ENCODE measurements around the gene OXGR1.
"Not testable (repeated sequence)": the region's sequence is repeated elsewhere in the genome, so short reads cannot be mapped to it uniquely, and the experiment has no call there.

The OXGR1 gene

DNA sequence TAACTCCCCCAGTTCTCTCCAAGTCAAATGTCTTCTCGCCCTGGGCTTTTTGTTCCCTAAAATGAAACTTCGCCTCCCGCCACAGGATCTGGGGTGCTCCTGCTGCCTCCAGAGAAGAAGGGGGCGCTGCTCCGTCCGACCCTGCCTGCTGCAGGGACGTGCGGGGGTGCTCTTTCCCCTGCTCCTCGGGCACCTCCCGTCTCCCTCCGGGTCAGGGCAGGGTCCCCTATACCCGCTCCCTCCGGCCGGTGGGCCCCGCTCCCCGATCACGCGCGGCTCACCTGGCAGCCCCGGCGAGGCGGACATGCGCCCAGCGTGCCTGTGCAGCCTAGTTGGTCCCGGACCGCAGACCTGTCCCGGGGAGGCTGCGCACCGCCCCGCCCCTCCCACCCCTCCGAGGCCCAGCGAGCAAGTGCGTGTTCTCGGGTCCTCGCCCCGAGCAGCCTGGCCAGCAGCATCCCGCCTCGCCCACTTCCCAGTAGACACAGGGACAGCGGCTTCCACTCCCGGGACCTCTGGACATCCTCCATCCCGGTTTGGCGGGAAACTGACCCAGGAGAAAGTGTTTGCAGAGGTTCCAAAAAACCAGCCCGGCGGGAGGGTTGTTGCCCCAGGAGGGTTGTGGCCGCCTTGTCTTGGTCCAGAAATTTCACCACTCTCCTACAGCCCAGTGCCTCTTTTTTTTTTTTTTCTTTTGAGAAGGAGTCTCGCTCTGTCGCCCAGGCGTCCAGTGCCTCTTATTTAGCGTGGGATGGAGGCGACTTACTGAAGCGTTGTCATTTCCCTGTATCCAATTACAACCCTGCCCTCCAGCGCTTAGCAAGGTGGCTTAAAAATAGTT lies at the start of gene OXGR1:
OXGR1 (minus strand) TSS at position 460 of the 841 bp plus-strand sequence. CDS start 6,717 bp downstream, outside the sequence.
- peak within 1 kb of the TSS; percentile 56 for H3K4me3 ChIP-seq (ENCODE audit: low read depth, low read length)
- DNase-seq (ENCODE audit: low read depth), result no peak

GRCh38 chr13:97043302-97043701 lies 49.0 kb upstream of the OXGR1 start:
- peak; percentile 81 for DNase-seq (ENCODE audit: low read depth)

GRCh38 chr13:97030705-97031452 lies 36.6 kb upstream of the OXGR1 start:
- DNase-seq (ENCODE audit: low read depth), result no peak
- H3K4me3 ChIP-seq (ENCODE audit: low read depth, low read length), result no peak overlapping the region

More at GRCh38 chr13:97043302-97043701, 49.0 kb upstream of the OXGR1 start:
- H3K4me3 ChIP-seq (ENCODE audit: low read depth, low read length), result no peak overlapping the region

GRCh38 chr13:97028441-97029299 lies 34.4 kb upstream of the OXGR1 start:
- H3K4me3 ChIP-seq (ENCODE audit: low read depth, low read length), result no peak overlapping the region
- DNase-seq (ENCODE audit: low read depth), result no peak

GRCh38 chr13:97027162-97027554 lies 32.9 kb upstream of the OXGR1 start:
- no peak for DNase-seq (ENCODE audit: low read depth)
- H3K4me3 ChIP-seq (ENCODE audit: low read depth, low read length), result no peak overlapping the region

DNA sequence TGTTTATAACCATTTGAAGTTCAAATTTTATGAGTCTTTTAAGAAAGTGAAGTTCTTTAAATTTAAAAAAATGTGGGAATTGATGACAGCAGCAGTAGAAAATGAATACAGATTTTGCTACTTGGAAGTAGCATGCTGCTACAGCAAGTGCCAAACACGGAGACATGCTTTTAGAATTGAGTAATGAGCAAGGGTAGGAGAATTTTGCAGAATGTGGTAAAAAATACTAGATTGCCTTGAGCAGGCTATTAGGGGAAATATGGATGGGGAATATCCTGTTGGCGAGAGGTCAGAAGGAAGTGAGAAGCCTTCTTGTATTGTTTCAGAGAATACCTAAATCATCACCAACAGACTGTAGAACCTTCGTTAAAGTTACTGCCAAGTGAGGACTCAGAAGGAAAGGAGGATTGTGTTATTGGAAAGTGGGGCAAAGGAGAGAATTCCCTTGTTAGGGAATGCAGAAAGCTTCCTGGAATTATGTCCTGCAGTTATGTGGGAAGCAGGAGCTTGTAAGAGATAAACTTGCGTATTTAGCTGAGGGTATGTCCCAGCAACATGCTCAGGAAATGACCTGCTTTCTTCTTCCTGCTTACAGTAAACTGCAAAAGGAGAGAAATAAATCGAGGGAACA lies 32.4 kb upstream of the OXGR1 start:
- no peak for DNase-seq (ENCODE audit: low read depth)
- H3K4me3 ChIP-seq (ENCODE audit: low read depth, low read length), result no peak overlapping the region

DNA sequence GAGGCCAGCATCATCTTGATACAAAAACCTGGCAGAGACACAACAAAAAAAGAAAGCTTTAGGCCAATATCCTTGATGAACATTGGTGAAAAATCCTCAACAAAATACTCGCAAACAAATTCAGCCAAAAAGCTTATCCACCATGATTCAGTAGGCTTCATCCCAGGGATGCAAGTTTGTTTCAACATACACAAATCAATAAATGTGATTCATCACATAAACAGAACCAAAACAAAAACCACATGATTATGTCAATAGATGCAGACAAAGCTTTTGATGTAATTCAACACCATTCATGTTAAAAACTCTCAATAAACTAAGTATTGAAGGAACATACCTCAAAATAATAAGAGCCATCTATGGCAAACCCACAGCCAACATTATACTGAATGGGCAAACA lies 29.5 kb upstream of the OXGR1 start:
- not testable (repeated sequence) for H3K4me3 ChIP-seq (ENCODE audit: low read depth, low read length); DNase-seq (ENCODE audit: low read depth)

DNA sequence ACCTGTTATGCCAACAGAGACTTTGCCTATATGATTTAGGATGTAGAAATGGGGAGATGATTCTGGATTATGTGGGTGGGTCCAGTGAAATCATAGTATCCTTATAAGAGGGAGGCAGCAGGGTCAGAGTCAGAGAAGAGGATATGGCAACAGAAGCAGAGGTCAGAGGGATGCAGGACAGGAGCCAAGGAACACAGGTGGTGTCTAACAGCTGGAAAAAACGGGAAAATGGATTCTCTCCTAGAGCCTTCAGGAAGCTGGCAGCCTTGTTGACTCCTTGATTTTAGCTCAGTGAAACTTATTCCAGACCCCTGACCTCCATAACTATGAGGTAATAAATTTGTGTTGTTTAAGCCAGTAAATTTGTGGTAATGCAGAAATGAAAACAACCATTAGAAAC lies 28.8 kb upstream of the OXGR1 start:
- no peak overlapping the region for H3K4me3 ChIP-seq (ENCODE audit: low read depth, low read length)
- DNase-seq (ENCODE audit: low read depth), result no peak

DNA sequence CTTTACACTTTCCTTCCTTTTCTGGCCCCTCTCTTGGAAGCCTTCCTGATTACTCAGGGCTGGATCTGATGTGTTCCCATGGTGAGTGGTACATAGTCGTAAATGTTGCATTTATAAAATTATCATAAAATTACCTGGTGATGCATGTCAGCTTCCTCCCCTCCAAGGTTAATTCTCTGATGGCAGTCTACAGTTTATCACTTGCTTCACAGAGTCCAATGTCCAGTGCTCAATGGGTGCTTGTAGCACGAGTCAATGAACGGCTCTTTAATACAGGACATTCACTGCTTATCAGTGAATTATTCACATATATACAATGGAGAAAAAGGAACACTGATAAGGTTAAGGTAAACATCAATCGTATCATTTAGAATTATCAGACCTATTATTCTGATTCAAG lies 27.0 kb upstream of the OXGR1 start:
- DNase-seq (ENCODE audit: low read depth), result no peak
- H3K4me3 ChIP-seq (ENCODE audit: low read depth, low read length), result no peak overlapping the region

- no peak for DNase-seq (ENCODE audit: low read depth)
These were observed 26.5 kb upstream of the OXGR1 start for GRCh38 chr13:97020689-97021240.

GRCh38 chr13:97020194-97020593 lies 25.9 kb upstream of the OXGR1 start:
- no peak for DNase-seq (ENCODE audit: low read depth)
- no peak overlapping the region for H3K4me3 ChIP-seq (ENCODE audit: low read depth, low read length)

More at GRCh38 chr13:97020689-97021240, 26.5 kb upstream of the OXGR1 start:
- H3K4me3 ChIP-seq (ENCODE audit: low read depth, low read length), result no peak overlapping the region

DNA sequence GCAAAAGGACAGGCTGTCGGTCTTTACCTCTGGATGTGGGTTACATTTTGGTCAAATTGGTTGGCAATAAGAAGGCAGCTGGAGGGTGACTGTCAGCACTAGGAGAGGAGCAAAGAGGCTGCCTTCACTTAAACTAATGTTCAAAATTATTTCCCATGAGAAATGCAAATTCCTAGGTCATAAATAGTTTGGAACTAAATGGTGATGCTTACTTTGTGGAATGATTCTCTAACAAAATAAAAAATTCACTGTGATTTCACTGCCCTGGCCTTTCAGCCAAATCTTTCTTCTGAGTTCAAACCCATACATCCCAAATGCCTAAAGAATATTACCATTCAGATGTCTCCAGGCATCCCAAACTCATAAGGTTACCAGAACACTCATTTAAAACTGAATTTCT lies 25.0 kb upstream of the OXGR1 start:
- DNase-seq (ENCODE audit: low read depth), result no peak
- H3K4me3 ChIP-seq (ENCODE audit: low read depth, low read length), result no peak overlapping the region

- peak overlapping the region; percentile 26 for H3K4me3 ChIP-seq (ENCODE audit: low read depth, low read length)
- DNase-seq (ENCODE audit: low read depth), result no peak
These were observed 23.9 kb upstream of the OXGR1 start for GRCh38 chr13:97018029-97018819.

- H3K4me3 ChIP-seq (ENCODE audit: low read depth, low read length), result no peak overlapping the region
- no peak for DNase-seq (ENCODE audit: low read depth)
These were observed 23.0 kb upstream of the OXGR1 start for GRCh38 chr13:97017322-97017721.

- DNase-seq (ENCODE audit: low read depth), result no peak
- H3K4me3 ChIP-seq (ENCODE audit: low read depth, low read length), result no peak overlapping the region
These were observed 21.5 kb upstream of the OXGR1 start for GRCh38 chr13:97015661-97016350.

DNA sequence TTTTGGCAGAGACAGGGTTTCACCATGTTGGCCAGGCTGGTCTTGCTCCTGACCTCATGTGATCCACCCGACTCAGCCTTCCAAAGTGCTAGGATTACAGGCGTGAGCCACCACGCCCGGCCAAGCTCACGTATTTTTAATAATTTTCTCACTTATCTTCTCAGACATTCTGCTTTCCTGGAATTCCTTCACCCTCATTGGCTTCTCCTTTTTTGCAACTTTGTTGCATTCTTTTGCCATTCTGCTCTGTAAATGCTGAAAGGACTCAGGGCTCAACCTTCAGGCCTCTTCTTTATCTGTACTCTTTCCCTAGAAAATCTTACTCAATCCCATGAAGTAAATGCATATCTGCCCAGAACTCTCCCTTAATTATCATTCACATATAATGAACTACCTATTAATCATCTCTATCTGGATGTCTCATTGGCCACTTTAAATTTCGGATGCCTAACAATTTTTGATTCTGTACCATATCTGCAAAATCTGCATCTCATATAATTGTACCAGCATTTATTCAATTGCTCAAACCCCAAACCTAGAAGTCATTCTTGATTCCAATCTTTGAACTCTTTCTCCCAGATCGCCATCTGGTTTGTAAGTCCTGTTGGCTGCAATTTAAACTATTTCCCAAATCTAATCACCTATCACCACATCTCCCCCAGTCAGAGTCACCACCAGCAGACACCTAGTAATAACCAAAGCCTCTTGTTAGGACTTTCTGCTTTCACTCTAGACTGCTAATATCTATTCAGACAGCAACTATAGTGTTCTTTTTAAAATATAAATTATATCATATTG lies 18.2 kb upstream of the OXGR1 start:
- no peak for DNase-seq (ENCODE audit: low read depth)
- H3K4me3 ChIP-seq (ENCODE audit: low read depth, low read length), result no peak overlapping the region

Data from skeletal muscle cell (primary cell).